HG02852 (cell line): ENCODE results near the gene SEZ6L2.
A peak's percentile ranks its signal among the peaks of the same experiment; 100 is the strongest.
"Not testable (repeated sequence)": the region's sequence is repeated elsewhere in the genome, so short reads cannot be mapped to it uniquely, and the experiment has no call there.

ENCODE experiments used
- ATAC-seq: cut with Tn5 transposase; IDR thresholded peaks from one replicate; pipeline ENCODE4 v1.9.1; 2021; ENCODE audit warnings: mild to moderate bottlenecking, moderate library complexity; ENCODE audit not compliant: unreplicated experiment

Gene SEZ6L2

DNA sequence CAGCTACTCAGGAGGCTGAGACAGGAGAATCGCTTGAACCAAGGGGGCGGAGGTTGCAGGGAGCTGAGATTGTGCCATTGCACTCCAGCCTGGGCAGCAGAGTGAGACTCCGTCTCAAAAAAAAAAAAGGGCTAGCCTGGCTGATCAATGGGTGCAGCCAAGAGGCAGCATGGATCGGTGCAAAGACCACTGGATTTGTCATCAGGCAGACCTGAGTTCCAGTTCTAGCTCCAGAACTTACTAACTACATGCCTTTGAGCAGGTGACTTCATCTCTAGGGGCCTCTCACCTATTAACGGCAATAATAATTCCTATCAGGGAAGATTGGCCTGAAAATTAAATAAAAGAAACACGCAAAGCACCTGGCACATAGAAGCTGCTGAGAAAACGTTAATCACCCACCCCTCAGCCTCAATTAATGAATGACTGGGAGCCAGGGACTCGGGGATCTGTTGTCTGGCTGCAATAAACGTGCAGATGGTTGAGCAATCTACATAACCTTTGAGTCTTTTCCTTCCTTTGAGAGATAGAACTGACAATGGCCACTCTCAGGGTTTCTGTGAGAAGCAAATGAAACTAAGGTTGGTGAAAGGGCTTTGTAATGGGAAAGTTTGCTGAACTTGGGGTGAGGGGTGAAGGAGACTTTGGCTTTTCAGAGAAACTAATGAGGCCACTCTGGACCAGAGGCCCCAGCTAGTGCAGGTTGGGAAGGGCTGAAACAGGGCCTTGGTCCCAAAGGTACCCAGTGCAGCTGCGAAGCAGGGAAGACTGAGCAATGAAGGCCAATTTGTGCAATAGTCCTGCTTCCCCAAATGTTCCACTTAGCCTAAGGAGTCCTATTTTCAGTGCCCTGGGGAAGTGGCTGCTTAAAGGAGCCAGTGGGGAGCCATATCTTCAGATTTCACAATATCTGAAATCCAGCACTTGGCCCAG, 7.6 kb downstream of the SEZ6L2 start:
- no peak for ATAC-seq

DNA sequence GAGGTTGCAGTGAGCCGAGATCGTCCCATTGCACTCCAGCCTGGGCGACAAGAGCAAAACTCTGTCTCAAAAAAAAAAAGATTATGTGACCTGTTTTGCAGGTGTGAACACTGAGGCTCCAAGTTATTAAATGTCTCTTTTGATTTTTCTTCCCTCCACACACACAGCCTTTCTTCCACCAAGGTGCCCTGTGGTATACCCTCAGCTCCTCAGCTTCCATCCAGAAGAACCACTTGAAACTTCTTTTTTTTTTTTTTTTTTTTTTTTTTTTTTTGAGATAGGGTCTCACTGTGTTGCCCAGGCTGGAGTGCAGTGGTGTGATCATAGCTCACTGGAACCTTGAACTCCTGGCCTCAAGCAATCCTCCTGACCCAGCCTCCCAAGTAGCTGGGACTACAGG, 10.0 kb downstream of the SEZ6L2 start:
- not testable (repeated sequence) for ATAC-seq

- ATAC-seq, result no peak
Measured at GRCh38 chr16:29883987-29884386, 15.4 kb downstream of the SEZ6L2 start.

- ATAC-seq, result no peak
Measured at GRCh38 chr16:29881050-29881449, 18.3 kb downstream of the SEZ6L2 start.

GRCh38 chr16:29878172-29878571, 21.2 kb downstream of the SEZ6L2 start:
- ATAC-seq, result no peak

DNA sequence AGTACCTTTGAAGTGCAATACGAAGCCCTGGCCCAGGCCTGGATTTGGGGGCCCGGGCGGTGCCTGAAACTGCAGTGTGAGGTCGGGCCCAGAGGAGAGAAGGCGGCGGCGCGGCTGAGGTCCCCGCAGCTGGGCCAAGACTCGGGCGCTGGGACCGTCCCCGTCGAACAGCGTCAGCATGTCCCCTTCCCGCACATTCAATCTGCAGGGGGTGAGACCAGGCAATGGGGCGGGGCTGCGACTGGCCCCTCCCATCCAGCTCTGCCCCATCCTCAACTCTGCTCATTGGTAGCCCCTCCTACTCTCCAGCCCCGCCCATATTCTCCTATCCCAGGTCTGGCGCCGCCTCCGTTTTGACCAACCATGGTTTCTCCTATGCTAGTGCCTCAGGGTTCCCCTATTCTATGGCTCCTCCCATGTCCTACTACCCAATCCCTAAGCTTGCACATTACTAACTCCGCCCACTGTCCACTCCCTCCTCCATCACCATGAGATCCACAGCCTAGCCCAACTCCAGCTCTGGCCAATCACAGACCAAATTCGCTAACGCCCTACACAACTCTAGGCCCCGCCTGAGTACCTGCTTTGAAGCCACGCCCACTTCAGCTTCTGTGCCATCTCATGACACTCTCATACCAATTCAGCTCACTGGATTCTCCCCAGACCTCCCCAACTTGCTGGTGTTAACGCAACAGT, 21.9 kb downstream of the SEZ6L2 start:
- ATAC-seq, result no peak

- ATAC-seq, result no peak
Measured at GRCh38 chr16:29876594-29877249, 22.6 kb downstream of the SEZ6L2 start.

- no peak for ATAC-seq
Measured at GRCh38 chr16:29876217-29876593, 23.1 kb downstream of the SEZ6L2 start.

DNA sequence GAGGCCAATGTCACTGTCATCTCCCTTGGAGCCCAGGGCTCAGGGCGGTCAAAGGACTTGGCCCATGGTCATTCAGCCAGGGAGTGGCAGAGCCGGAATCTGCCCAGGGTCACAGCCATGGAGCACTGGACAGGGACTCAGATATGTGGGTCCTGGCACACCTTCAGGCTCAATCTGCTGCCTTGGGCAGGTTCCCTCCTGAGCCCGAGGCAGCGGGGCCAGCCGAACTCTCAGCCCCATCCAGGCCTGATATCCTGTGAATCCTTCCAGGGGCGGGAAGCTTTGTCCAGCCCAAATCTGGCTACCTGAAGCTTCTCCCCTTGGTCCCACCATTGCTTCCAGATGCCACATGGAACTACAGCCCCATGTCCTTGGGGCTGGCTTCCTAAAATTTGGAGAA, 24.1 kb downstream of the SEZ6L2 start:
- ATAC-seq, result no peak

GRCh38 chr16:29873319-29873718, 26.0 kb downstream of the SEZ6L2 start:
- no peak for ATAC-seq

- ATAC-seq, result no peak
Measured at GRCh38 chr16:29871822-29872546, 27.4 kb downstream of the SEZ6L2 start.

- not testable (repeated sequence) for ATAC-seq
Measured at GRCh38 chr16:29869067-29869466, 30.3 kb downstream of the SEZ6L2 start.

GRCh38 chr16:29868396-29869009, 30.8 kb downstream of the SEZ6L2 start:
- ATAC-seq, result no peak

DNA sequence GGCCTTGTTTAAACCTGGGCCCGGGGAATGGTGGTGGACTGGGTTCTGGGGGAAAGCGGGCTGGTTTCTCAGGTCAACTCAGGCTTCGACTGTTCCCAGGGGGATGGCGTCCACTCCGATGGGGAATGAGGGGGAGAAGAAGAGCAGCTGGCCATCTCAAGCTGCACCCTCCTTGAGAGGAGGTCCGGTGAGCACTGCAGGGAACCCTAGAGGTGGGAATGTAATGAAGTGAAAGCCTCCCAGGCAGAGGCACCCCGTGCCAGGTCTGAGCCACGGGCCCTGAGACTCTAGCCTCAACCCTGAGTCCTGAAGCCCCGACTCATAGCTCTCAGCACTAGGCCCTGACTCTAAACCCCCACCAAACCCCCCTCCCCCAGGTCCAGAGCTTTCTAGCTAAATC, 35.1 kb downstream of the SEZ6L2 start:
- ATAC-seq, result no peak

DNA sequence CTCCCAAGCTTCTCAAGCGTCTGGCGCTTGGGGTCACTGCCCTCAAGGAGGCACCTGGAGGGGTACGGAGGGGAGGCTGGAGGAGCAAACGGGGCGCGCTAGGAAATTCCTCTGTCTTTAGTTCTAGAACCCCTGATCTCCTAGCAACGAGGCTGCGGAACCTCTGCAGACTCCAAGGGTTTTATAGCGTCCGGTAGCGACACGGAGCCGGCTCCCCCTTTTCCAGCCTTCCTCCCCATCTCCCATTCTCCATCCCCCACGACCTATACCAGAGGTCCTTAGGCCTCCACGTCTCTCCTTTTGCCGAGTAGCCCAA, 35.7 kb downstream of the SEZ6L2 start:
- ATAC-seq, result no peak

GRCh38 chr16:29862884-29863668, 36.3 kb downstream of the SEZ6L2 start, which contains the start of gene CDIPT:
CDIPT (minus strand) TSS chr16:29863226; CDS start chr16:29862857, 369 bp downstream.
- ATAC-seq, result peak; percentile 94

DNA sequence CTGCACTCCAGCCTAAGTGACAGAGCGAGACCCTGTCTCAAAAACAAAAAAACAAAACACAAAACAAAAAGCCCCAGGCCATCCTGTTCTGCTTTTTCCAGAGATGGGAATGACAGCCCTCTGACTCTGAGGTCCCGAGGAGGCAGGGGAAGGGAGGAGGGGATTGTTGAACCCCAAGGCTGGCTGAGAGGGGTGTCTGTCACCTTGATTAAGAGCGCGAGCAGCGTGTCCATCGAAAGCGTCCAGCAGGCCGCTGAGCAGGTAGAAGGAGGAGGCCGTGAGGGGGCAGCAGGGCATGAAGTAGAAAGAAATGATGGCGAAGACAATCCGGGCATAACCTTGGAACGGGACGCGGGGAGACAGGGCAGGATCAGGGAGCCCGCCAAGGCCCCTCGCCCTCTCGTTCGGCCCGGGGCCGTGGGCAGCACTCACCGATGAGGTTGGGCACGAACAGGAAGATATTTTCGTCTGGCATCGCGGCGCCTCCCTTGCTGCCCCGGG, 36.9 kb downstream of the SEZ6L2 start:
- ATAC-seq, result no peak

DNA sequence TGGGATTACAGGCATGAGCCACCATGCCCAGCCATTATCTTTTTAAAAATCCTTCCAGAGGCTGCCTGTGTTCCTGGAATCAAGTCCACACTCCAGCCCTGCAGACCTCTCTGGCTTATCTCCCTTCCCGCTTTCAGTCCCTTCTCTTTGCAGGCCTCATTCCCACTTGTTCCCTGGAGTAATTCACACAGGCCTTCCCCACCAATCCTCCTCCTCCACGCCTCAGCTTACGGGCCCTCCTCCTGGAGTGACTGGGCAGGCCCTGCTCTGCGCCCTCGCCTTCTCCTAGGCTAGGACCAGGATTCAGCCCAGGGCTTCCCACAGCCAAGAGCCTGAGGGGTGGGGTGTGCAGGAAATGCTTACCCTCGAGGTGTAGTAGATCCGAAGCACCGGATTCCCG, 39.1 kb downstream of the SEZ6L2 start:
- ATAC-seq, result no peak

DNA sequence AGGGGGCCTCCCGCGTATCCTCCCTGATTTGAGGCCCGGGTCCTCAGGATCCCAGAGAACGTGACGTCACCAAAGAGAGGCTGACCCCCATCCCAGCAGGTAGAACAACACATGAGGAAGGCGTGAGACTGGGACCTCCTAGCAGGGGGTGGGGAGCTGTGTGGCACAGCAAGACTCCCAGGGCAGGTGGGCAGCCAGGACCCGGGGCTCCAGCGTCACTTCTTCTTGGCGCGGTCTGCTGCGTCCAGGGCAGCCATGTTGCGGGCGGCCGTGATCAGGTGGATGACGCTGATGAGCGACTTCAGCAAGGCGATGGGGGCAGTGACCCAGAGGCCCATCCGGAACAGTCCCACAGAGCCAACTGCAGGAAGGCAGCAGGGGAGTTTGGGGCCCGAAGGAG, 40.4 kb downstream of the SEZ6L2 start:
- ATAC-seq, result no peak
